Limb (tissue), 2 donors: ENCODE results near the gene MBOAT7.
"Not testable (repeated sequence)": the region's sequence is repeated elsewhere in the genome, so short reads cannot be mapped to it uniquely, and the experiment has no call there.

ENCODE experiments used
- DNase-seq, 2 donors: peaks; one replicate each; pipeline ENCODE4 v3.0.0-alpha.2; 2016; ENCODE audit errors: extremely low spot score in 2 of 2

Gene MBOAT7

GRCh38 chr19:54209058-54209810 lies 19.9 kb upstream of the MBOAT7 start:
- no peak for DNase-seq

GRCh38 chr19:54208784-54209057 lies 19.3 kb upstream of the MBOAT7 start:
- DNase-seq: no peak

DNA sequence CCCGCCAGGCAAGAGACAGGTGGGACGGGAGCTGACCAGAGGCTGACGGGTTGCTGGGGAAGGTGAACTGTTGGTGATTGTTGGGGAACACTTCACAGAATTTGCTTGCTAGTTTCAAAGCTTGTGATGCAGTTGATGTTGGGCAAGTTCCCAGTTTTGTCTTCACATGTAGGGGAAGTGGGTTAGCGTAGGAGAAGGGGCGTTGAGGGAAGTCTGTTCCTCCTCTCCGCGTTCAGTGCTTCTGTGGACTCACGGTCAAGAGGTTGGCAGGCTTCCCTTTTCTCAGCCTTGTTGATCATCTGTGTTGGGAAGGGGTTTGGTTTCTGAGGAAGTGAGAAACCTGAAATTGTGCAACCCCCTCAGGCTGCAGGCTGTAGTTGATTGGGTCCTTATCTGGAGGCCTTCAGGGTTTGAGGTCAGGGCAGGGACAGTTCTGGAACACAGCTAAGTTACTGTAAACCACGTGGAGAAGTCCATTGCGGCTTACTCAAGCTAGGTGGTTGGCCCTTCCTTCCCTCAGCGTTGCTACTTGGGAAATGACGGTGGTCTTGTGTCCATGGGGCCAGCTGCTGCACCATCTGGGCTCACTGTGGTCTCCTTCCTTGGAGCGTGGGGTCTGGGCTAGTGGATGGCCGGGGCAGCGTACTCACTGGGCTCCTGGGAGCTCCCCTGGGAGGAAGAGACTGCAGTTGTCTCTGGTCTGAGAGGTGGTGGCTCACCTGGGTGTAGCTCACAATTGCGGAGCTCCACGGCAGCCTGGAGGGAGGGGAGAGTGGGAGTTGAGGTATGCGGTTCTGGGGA lies 18.8 kb upstream of the MBOAT7 start:
- DNase-seq: peak in 1 of 2 donors; percentile 22

- DNase-seq: no peak
Observed at GRCh38 chr19:54207676-54207982, 18.2 kb upstream of the MBOAT7 start.

DNA sequence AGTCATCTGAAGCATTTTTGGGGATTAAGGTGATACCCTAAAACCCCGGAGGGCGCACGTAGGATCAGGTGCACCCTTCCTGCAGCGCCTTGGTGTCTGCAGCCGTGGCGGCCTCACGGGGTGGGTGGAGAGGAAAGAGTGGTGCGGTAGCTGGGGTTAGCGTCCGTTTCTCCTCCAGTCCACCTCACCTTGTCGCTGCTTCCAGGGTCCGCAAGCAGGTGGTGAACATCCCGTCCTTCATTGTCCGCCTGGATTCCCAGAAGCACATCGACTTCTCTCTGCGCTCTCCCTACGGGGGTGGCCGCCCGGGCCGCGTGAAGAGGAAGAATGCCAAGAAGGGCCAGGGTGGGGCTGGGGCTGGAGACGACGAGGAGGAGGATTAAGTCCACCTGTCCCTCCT lies 17.8 kb upstream of the MBOAT7 start:
- not testable (repeated sequence) for DNase-seq

GRCh38 chr19:54206831-54207177 lies 17.4 kb upstream of the MBOAT7 start:
- no peak for DNase-seq

GRCh38 chr19:54206030-54206830 lies 16.9 kb upstream of the MBOAT7 start:
- DNase-seq: no peak

DNA sequence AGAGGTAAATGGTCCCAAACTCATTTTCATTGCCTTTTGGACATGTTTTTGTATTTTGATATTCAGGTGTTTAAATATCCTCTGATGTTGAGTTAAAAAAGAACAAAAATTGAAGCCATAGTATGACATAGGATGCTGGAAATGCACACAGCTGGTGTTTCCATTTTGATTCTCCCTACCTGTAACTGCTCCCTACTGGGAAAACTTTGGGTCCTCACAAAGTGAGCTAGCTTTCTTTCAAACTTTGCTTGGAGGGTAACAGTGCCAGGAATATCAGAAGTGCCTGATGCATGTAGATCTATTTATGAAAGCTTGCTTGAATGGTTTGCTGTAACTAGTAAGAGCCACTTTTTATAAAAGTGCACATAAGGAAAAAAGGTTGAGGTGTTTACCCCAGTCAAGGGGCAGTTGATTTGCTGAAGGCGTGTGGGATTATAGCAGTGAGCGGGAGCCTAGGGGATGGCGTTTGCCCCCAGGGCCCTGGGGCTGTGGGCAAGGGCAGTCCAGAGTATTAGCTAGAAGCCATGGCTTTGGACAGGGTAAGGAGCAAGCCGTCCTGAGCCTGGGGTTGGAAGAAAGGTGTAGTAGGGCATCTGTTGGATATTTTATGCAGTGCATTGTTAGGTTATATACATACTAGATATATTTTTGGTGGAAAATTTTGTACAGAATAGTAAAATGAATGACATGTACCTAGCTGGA lies 15.5 kb upstream of the MBOAT7 start:
- DNase-seq: no peak

DNA sequence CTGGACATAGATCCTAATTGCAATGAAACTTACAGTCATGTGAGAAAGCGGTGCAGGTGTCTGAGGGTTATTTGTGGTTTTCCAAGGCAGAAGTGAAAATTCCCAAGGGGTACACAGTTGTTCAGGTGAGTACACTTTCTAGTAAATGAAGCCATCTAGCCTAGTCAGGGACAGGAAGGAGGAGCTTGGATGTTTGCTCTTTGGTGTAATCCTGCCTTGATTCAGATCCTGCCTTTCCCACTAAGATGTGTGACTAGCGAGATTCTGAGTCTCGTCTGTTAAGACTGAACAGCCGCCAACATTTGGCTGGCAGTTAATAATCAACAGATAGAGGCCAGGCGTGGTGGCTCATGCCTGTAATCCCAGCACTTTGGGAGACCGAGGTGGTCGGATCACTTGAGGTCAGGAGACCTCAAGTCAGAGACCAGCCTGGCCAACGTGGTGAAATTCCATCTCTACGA lies 13.8 kb upstream of the MBOAT7 start:
- no peak for DNase-seq

DNA sequence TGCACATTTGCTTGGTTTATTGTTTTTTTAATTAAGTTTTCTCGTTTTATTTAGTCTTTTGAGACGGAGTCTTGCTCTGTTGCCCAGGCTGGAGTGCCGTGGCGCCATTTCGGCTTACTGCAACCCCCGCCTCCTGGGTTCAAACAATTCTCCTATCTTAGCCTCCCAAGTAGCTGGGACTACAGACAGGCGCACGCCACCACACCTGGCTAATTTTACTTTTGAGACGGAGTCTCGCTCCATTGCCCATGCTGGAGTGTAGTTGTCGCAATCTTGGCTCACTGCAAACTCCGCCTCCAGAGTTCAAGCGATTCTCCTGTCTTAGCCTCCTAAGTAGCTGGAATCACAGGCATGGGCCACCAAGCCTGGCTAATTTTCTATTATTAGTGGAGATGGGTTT lies 12.6 kb upstream of the MBOAT7 start:
- no peak for DNase-seq

DNA sequence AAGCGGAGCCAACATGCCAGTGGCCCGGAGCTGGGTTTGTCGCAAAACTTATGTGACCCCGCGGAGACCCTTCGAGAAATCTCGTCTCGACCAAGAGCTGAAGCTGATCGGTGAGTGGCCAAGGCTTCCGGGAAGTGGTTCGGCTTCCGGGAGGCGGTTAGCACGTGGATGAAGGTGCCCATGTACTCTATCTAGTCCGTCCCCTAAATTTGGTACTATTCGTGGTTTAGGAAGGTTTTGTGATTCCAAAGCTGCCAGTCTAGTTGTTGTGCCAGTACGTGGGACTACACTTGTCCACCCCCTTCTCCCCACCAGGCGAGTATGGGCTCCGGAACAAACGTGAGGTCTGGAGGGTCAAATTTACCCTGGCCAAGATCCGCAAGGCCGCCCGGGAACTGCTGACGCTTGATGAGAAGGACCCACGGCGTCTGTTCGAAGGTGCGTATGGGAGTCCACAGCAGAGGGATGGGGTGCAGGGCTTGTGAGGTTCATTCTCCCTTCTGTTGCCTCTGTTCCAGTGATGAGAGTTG lies 11.9 kb upstream of the MBOAT7 start:
- DNase-seq: no peak

DNA sequence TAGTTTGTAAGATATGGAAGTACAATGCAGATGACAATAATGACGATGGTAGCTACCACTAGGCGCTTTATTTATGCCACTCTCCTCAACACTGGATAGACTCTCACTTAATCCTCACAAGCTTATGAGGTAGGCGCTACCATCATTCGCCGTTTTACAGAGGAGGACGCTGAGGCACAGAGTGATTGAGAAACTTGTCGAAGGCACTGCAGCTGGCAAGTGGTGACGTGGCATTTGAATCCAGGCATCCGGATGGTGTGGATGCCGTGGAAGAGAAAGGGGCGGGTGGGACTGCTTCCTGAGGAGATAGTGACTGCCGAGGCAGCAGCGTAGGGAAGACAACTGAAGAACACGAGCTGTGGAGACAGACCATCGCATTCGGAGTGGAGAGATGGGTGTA lies 10.0 kb upstream of the MBOAT7 start:
- no peak for DNase-seq

- DNase-seq: no peak
Observed at GRCh38 chr19:54197121-54197520, 7.7 kb upstream of the MBOAT7 start.

DNA sequence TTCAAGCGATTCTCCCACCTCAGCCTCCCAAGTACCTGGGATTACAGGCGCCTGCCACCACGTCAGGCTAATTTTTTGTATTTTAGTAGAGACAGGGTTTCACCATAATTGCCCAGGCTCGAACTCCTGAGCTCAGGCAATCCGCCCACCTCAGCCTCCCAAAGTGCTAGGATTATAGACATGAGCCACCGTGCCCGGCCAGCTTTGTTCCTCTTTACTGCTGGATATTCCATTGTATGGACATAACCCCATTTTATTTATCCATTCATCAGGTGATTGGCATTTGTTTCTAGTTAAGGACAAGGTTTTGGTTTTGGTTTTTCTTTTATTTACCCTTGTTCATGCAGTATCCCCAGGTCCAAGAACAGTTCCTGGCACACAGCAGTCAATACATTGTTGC lies 7.2 kb upstream of the MBOAT7 start:
- DNase-seq: no peak

DNA sequence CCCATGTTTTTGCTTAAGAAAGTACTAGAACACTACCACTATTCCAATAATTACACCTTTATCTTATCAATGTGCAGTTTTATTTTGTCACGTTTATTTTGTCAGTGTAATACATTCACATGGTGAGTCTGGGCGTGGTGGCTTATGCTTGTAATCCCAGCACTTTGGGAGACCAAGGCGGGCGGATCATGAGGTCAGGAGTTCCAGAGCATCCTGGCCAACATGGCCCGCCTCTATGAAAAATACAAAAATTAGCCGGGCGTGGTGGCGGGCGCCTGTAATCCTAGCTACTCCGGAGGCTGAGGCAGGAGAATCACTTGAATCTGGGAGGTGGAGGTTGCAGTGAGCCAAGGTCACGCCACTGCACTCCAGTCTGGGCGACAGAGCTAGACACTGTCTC lies 5.1 kb upstream of the MBOAT7 start:
- DNase-seq: not testable (repeated sequence)

GRCh38 chr19:54193011-54193410 lies 3.6 kb upstream of the MBOAT7 start:
- DNase-seq: no peak

DNA sequence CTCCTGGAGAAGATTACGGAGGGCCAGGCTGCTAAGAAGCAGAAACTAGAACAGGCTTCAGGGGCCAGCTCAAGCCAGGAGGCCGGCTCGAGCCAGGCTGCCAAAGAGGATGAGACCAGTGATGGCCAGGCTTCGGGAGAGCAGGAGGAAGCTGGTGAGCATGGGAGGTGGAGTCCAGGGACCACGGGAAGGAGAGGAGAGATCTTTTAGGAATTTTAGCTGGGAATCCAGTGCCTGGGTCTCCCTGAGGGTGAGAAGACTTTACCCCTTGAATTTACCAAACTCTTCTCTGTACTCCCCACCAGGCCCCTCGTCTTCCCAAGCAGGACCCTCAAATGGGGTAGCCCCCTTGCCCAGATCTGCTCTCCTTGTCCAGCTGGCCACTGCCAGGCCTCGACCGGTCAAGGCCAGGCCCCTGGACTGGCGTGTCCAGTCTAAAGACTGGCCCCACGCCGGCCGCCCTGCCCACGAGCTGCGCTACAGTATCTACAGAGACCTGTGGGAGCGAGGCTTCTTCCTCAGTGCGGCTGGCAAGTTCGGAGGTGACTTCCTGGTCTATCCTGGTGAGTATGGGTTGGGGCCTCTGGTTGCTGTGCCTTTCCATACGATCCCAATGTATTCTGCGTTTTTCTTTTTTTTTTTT lies 2.6 kb upstream of the MBOAT7 start:
- DNase-seq: peak in 1 of 2 donors; percentile 38

GRCh38 chr19:54191011-54191810 lies 1.8 kb upstream of the MBOAT7 start, which contains the start of gene TSEN34:
TSEN34 (plus strand) TSS chr19:54191308; CDS start chr19:54191365, 57 bp downstream.
- peak; percentile 18 to 95 for DNase-seq

DNA sequence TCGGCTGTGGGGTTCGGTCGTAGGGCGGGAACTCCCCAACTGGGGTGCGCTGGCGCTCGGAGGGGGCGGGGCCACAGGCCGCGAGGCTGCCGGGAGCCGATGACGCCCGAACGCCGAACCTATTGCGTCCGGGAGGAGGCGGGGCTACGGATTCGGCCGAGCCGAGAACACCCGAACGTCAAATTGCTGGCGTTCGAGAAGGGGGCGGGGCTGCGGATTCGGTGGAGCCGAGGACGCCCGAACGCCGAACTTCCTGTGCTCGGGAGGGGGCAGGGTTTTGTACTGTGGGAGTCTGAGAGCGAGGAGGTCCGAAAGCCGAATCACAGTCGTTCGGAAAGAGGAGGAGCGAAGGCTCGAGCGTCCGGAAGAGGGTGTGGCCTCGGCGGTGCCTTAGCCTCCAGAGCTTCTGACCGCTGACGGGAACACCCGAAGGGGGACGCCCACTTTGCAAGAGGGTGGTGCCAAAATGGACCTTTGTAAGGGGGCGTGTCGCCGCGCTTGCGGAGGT lies 1.2 kb upstream of the MBOAT7 start:
- peak; percentile 100 for DNase-seq
